HepG2 (cell line): Measurements from ENCODE around the gene GFRAL. TPM values are rescaled to one million over a fixed set of nuclear protein-coding genes. Genes with fewer than 3 reads are reported as not detected.

Source experiments
- ATAC-seq: fragments of 200-7000 bp; cut with Tn5 transposase; 3 replicates; pipeline ENCODE4 v1.9.1; 2020; ENCODE audit warnings: mild to moderate bottlenecking, moderate library complexity
- BruUV-seq: library from RNA; stranded (reverse); fragments of 400-500 nt; replicated peaks from 2 replicates; lab custom pipeline; 2021; lab: Mats Ljungman, UMichigan
- CTCF ChIA-PET: fragments of 300-600 bp; formaldehyde crosslinking; extraction: SDS; loops from one replicate; lab custom pipeline; 2021; ENCODE audit warnings: low total read pairs, inconsistent platforms, low intra/inter-chr PET ratio; lab: Yijun Ruan, JAX
- POLR2A ChIA-PET: fragments of 350-600 bp; sonication (Branson Sonifier 250); formaldehyde crosslinking; loops from one replicate; lab custom pipeline; 2020; ENCODE audit warnings: antibody characterized with exemption, inconsistent platforms; lab: Yijun Ruan, JAX
- DNase-seq: peaks from one replicate; pipeline ENCODE4 v3.0.0-alpha.2; 2015; ENCODE audit warnings: low spot score
- FAIRE-seq: peaks from 3 replicates; lab custom pipeline; 2011; peaks lifted over from hg19 to GRCh38; lab: Jason Lieb, UNC
- H2AFZ ChIP-seq: one replicate; pipeline ENCODE4 v1.6.1; 2011; ENCODE audit warnings: low read length, inconsistent platforms
- H3K27ac ChIP-seq: fragments of 300-600 bp; 3 replicates; pipeline ENCODE4 v1.8.0; 2011; ENCODE audit warnings: mixed run types, mild to moderate bottlenecking, mixed read lengths, low read length, inconsistent platforms; ENCODE audit not compliant: insufficient read depth; ENCODE audit errors: extremely low read length
- H3K27me3 ChIP-seq, 2 experiments: fragments of 200-600 bp in 1 of 2; 2 replicates in 1 of 2; 3 replicates in 1 of 2; pipeline versions ENCODE4 v1.6.0 to v1.8.0; 2011; ENCODE audit warnings: low read length in 2 of 2, mild to moderate bottlenecking in 2 of 2, moderate library complexity in 2 of 2, inconsistent platforms in 1 of 2; ENCODE audit not compliant: insufficient read depth in 2 of 2, control insufficient read depth in 1 of 2
- H3K36me3 ChIP-seq, 2 experiments: fragments of 200-600 bp in 1 of 2; replicated peaks in 1 of 2; 2 replicates in 1 of 2; 3 replicates in 1 of 2; pipeline versions ENCODE4 v1.5.1 to v1.8.0; 2011; ENCODE audit warnings: low read length in 2 of 2, inconsistent platforms in 1 of 2; ENCODE audit not compliant: insufficient read depth in 2 of 2, control insufficient read depth in 1 of 2
- H3K4me1 ChIP-seq: 2 replicates; pipeline ENCODE4 v1.5.1; 2012; ENCODE audit warnings: low read length, inconsistent platforms; ENCODE audit not compliant: insufficient read depth
- H3K4me2 ChIP-seq: 2 replicates; pipeline ENCODE4 v1.6.0; 2011; ENCODE audit warnings: low read depth, low read length, inconsistent platforms
- H3K4me3 ChIP-seq, 3 experiments: fragments of 200-600 bp in 1 of 3; sonication (generic), shearing (Covaris generic) in 1 of 3; replicated peaks in 1 of 3; 2 replicates each; pipeline ENCODE4 v1.5.1; 2011 to 2016; ENCODE audit warnings: low read length in 3 of 3, inconsistent platforms in 2 of 3, low read depth in 2 of 3, mild to moderate bottlenecking in 2 of 3, control low read depth in 1 of 3, mixed read lengths in 1 of 3; ENCODE audit not compliant: insufficient read depth in 1 of 3
- H3K79me2 ChIP-seq: one replicate; pipeline ENCODE4 v1.6.1; 2011; ENCODE audit warnings: low read length, inconsistent platforms; ENCODE audit not compliant: insufficient read depth
- H3K9ac ChIP-seq: 2 replicates; pipeline ENCODE4 v1.6.0; 2011; ENCODE audit warnings: mild to moderate bottlenecking, low read depth, low read length, inconsistent platforms; ENCODE audit not compliant: insufficient read depth
- H3K9me3 ChIP-seq: 2 replicates; pipeline ENCODE4 v1.5.1; 2012; ENCODE audit warnings: mild to moderate bottlenecking, low read length
- H4K20me1 ChIP-seq: 2 replicates; pipeline ENCODE4 v1.6.0; 2011; ENCODE audit warnings: inconsistent platforms, mild to moderate bottlenecking, low read length, moderate library complexity; ENCODE audit not compliant: insufficient read depth
- NFE2L2 ChIP-seq: fragments of 150-350 bp; IDR thresholded peaks from 2 replicates; pipeline ENCODE4 v1.6.1; 2014; ENCODE audit warnings: low read length
- NR2F6 ChIP-seq, 2 experiments: IDR thresholded peaks; 2 replicates each; pipeline ENCODE4 v1.6.1; 2016; ENCODE audit warnings: antibody characterized with exemption in 1 of 2, mild to moderate bottlenecking in 1 of 2
- SMARCE1 ChIP-seq: fragments of 450-650 bp; IDR thresholded peaks from 2 replicates; pipeline ENCODE4 v1.6.1; 2017; ENCODE audit warnings: borderline replicate concordance
- SSRP1 ChIP-seq: IDR thresholded peaks from 2 replicates; pipeline ENCODE4 v1.6.1; 2016; ENCODE audit warnings: control low read depth
- ZNF337 ChIP-seq: sonication (generic); formaldehyde crosslinking; IDR thresholded peaks from 2 replicates; pipeline ENCODE4 v1.5.1; 2020; ENCODE audit warnings: missing genetic modification reagents, low read depth, mild to moderate bottlenecking, borderline replicate concordance
- WGBS: methylation state at CpG from one replicate; pipeline ENCODE4 v1.1.6; 2017; ENCODE audit warnings: low lambda C conversion rate; 5-methylcytosine and 5-hydroxymethylcytosine counted together
- in situ Hi-C: cut with HindIII; loops from 2 replicates; pipeline ENCODE4 v1.10.0; 2017; ENCODE audit warnings: low pct_unique_long_range_greater_than_20kb; ENCODE audit not compliant: extremely low pct_ligation_motif_present
- intact Hi-C: fragments of 100-400 bp; cut with micrococcal nuclease; formaldehyde crosslinking; loops from one replicate; pipeline ENCODE4 v1.10.0; 2022; ENCODE audit not compliant: unreplicated experiment
- polyA plus RNA-seq, 8 experiments: library from polyadenylated mRNA; depleted of rRNA in 3 of 8; stranded (reverse) in 7 of 8; unstranded in 1 of 8; fragments of >200 nt; fragmentation: Illumina TruSeq in 4 of 8; extraction: Trizol in 4 of 8; gene quantifications; 2 replicates each; pipeline versions ENCODE4 v1.2.1 to v1.2.3, GENCODE V29; 2011 to 2016; ENCODE audit warnings: low read depth in 4 of 8, missing spikeins in 1 of 8, mixed read lengths in 1 of 8; ENCODE audit not compliant: insufficient read depth in 1 of 8
- total RNA-seq, 5 experiments: library from RNA; depleted of rRNA; stranded (reverse); fragments of >200 nt; fragmentation: Illumina TruSeq; extraction: Trizol; gene quantifications; 2 replicates each; pipeline ENCODE4 v1.2.3, GENCODE V29; 2016; ENCODE audit warnings: low read depth in 1 of 5
- TF ChIP-seq, protein P1 (sequence below): sonication (generic); formaldehyde crosslinking; IDR thresholded peaks from 2 replicates; pipeline ENCODE4 v1.4.0; 2020; ENCODE audit warnings: missing genetic modification reagents
- TF ChIP-seq, protein P2 (sequence below): sonication (generic); formaldehyde crosslinking; IDR thresholded peaks from 2 replicates; pipeline ENCODE4 v1.5.0; 2020; ENCODE audit warnings: mild to moderate bottlenecking, missing genetic modification reagents, borderline replicate concordance

GFRAL gene
- total and polyA plus RNA-seq, 2 of the 13 experiments (the other 11 are each of a cell fraction or from before 2014, with no cell fraction given) = not detected

DNA sequence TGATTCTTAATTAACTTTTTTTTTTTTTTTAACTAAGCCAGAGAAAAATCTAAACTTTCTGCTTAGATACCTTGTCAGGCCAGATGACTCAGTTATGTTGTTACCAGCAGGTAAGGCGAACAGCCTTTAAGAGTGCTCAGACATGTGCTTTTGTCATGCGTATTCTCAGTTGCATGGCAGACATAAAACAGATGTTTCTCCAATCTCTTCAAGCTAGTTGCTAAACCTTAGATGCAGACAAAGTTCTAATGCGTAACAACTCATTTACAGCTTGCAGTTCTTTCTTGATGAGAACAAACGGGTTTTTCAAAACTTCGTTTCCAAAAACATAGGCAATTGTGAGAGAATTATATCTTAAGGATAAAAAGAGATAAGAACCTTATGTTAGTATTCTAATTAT is 49.6 kb upstream of the GFRAL start:
- H3K27me3 ChIP-seq = no peaks in the 10 kb centered on the region
- TF ChIP-seq, protein P1, sequence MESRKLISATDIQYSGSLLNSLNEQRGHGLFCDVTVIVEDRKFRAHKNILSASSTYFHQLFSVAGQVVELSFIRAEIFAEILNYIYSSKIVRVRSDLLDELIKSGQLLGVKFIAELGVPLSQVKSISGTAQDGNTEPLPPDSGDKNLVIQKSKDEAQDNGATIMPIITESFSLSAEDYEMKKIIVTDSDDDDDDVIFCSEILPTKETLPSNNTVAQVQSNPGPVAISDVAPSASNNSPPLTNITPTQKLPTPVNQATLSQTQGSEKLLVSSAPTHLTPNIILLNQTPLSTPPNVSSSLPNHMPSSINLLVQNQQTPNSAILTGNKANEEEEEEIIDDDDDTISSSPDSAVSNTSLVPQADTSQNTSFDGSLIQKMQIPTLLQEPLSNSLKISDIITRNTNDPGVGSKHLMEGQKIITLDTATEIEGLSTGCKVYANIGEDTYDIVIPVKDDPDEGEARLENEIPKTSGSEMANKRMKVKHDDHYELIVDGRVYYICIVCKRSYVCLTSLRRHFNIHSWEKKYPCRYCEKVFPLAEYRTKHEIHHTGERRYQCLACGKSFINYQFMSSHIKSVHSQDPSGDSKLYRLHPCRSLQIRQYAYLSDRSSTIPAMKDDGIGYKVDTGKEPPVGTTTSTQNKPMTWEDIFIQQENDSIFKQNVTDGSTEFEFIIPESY (CRISPR knock-in tag) = no peak
- TF ChIP-seq SMARCE1 (no peak), NFE2L2 (no peak), NR2F6 (IDR thresholded peaks at IDR 0.05) (no peak), NR2F6 (CRISPR knock-in tag; IDR thresholded peaks at IDR 0.05) (no peak)
- WGBS = 8% methylated on average over 5 of the region's 5 CpGs
- no TSS peak for BruUV-seq
- H3K9ac ChIP-seq = no peak overlapping the region
- H3K27ac ChIP-seq = no peak overlapping the region
- intact Hi-C loops = loop anchor here (5.0 kb wide), 1 partner anchor 165 kb away; no protein-coding TSS in a partner anchor
- no peaks in the 10 kb centered on the region for H3K36me3 ChIP-seq
- H3K4me2 ChIP-seq = no peak overlapping the region
- ChIA-PET CTCF (no interaction called here), POLR2A (no interaction called here)
- no peak overlapping the region for H3K4me3 ChIP-seq
- no peak overlapping the region for H2AFZ ChIP-seq
- no peak for DNase-seq
- ATAC-seq = no peak
- no peak for FAIRE-seq
- no peaks in the 10 kb centered on the region for H3K9me3 ChIP-seq
- no peaks in the 10 kb centered on the region for H3K4me1 ChIP-seq
- no peaks in the 10 kb centered on the region for H4K20me1 ChIP-seq
- in situ Hi-C loops = loop anchor here (25.0 kb wide), 2 partner anchors 685 to 1010 kb away; no protein-coding TSS in a partner anchor
- H3K79me2 ChIP-seq = no peaks in the 10 kb centered on the region

DNA sequence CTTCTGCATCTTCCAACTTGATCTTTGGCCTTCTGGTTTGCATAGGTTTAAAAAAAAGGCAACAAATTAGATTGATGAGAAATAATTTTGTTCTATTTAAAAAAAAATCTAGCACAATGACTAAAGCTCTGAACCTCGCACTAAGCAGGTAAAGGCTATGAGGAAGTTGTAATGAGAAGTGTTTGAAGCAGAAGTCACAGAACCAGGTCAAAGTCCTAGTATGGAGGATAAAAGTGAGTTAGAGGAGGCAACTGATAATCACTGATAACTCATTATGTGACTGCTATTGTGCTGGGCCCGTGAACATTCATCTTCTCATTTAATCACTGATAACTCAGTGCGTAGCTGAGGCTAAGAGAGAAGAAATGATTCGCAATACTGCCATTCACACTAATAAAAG is 46.1 kb upstream of the GFRAL start:
- POLR2A ChIA-PET = no interaction called here
- Histone ChIP-seq H2AFZ (no peak overlapping the region), H3K4me2 (no peak overlapping the region), H3K27me3 (no peaks in the 10 kb centered on the region), H4K20me1 (no peaks in the 10 kb centered on the region), H3K9me3 (no peaks in the 10 kb centered on the region), H3K79me2 (no peaks in the 10 kb centered on the region), H3K27ac (no peak overlapping the region), H3K36me3 (no peaks in the 10 kb centered on the region), H3K4me1 (no peaks in the 10 kb centered on the region), H3K4me3 (no peak overlapping the region), H3K9ac (no peak overlapping the region)
- FAIRE-seq (no peak), DNase-seq (no peak), ATAC-seq (no peak)
- 1% methylated on average over 4 of the region's 4 CpGs for WGBS
- BruUV-seq = no TSS peak
- CTCF ChIA-PET = no interaction called here
- intact Hi-C loops (loop anchor here (10.0 kb wide), 1 partner anchor 244 kb away; no protein-coding TSS in a partner anchor), in situ Hi-C loops (loop anchor here (25.0 kb wide), 2 partner anchors 681 to 1006 kb away; no protein-coding TSS in a partner anchor)
- TF ChIP-seq, protein P2, sequence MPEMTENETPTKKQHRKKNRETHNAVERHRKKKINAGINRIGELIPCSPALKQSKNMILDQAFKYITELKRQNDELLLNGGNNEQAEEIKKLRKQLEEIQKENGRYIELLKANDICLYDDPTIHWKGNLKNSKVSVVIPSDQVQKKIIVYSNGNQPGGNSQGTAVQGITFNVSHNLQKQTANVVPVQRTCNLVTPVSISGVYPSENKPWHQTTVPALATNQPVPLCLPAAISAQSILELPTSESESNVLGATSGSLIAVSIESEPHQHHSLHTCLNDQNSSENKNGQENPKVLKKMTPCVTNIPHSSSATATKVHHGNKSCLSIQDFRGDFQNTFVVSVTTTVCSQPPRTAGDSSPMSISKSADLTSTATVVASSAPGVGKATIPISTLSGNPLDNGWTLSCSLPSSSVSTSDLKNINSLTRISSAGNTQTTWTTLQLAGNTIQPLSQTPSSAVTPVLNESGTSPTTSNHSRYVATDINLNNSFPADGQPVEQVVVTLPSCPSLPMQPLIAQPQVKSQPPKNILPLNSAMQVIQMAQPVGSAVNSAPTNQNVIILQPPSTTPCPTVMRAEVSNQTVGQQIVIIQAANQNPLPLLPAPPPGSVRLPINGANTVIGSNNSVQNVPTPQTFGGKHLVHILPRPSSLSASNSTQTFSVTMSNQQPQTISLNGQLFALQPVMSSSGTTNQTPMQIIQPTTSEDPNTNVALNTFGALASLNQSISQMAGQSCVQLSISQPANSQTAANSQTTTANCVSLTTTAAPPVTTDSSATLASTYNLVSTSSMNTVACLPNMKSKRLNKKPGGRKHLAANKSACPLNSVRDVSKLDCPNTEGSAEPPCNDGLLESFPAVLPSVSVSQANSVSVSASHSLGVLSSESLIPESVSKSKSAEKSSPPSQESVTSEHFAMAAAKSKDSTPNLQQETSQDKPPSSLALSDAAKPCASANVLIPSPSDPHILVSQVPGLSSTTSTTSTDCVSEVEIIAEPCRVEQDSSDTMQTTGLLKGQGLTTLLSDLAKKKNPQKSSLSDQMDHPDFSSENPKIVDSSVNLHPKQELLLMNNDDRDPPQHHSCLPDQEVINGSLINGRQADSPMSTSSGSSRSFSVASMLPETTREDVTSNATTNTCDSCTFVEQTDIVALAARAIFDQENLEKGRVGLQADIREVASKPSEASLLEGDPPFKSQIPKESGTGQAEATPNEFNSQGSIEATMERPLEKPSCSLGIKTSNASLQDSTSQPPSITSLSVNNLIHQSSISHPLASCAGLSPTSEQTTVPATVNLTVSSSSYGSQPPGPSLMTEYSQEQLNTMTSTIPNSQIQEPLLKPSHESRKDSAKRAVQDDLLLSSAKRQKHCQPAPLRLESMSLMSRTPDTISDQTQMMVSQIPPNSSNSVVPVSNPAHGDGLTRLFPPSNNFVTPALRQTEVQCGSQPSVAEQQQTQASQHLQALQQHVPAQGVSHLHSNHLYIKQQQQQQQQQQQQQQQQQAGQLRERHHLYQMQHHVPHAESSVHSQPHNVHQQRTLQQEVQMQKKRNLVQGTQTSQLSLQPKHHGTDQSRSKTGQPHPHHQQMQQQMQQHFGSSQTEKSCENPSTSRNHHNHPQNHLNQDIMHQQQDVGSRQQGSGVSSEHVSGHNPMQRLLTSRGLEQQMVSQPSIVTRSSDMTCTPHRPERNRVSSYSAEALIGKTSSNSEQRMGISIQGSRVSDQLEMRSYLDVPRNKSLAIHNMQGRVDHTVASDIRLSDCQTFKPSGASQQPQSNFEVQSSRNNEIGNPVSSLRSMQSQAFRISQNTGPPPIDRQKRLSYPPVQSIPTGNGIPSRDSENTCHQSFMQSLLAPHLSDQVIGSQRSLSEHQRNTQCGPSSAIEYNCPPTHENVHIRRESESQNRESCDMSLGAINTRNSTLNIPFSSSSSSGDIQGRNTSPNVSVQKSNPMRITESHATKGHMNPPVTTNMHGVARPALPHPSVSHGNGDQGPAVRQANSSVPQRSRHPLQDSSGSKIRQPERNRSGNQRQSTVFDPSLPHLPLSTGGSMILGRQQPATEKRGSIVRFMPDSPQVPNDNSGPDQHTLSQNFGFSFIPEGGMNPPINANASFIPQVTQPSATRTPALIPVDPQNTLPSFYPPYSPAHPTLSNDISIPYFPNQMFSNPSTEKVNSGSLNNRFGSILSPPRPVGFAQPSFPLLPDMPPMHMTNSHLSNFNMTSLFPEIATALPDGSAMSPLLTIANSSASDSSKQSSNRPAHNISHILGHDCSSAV (CRISPR knock-in tag) = no peak
- TF ChIP-seq SSRP1 (no peak), ZNF337 (CRISPR knock-in tag) (no peak)
